Left colon (tissue), 2 donors: ENCODE results near the gene CLDN22. TPM values are rescaled to one million over a fixed set of nuclear protein-coding genes. Genes with fewer than 3 reads are reported as not detected.
"Not testable (repeated sequence)": the region's sequence is repeated elsewhere in the genome, so short reads cannot be mapped to it uniquely, and the experiment has no call there.

ENCODE experiments used
- ATAC-seq: fragments of 200-7000 bp; cut with Tn5 transposase; one replicate; pipeline ENCODE4 v1.9.1; 2020; ENCODE audit warnings: mild to moderate bottlenecking, moderate library complexity
- DNase-seq, 2 donors: peaks; one replicate each; pipeline ENCODE4 v3.0.0-alpha.2; 2020
- intact Hi-C, 2 donors: fragments of 100-400 bp; cut with DNase I in 1 of 2; cut with micrococcal nuclease in 1 of 2; formaldehyde crosslinking; loops; one replicate each; pipeline versions ENCODE4 v1.11.2 to v1.14.0; 2022; cut with DNase I, micrococcal nuclease
- total RNA-seq, 2 donors: library from RNA; stranded (reverse); fragmentation: NEBNext Ultra II Directional; extraction: Animal tissue kit (Norgen Biotek cat#: 25700); gene quantifications; one replicate each; pipeline ENCODE4 v1.2.1, GENCODE V29; 2021
- donor health status: DM: no; HTN: no; CAD: no.
- donor health status: DM: yes; HTN: yes; CAD: no.

The CLDN22 gene
- total RNA-seq, 2 donors from 2014 or later: not detected

- intact Hi-C loops: no loop called here
- DNase-seq: no peak
- ATAC-seq: no peak
Observed at GRCh38 chr4:183327827-183328226, 7.8 kb upstream of the CLDN22 start.

DNA sequence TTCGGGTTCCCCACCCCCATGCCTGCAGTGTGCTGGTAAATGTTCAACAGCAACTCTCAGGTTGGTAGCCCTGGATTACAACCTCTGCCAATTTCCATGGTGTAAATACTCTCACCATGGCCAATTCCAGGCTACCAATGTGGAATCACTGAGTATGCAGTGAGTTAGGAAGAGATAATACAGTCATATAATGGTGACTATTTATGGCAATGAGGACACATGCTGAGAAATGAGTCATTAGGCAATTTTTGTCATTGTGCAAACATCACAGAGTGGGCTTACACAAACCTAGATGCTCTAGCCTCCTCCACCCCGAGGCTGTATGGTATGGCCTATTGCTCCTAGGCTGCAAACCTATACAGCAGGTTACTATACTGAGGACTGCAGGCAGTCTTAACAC lies 6.8 kb upstream of the CLDN22 start:
- no peak for DNase-seq
- intact Hi-C loops: no loop called here
- ATAC-seq: no peak

GRCh38 chr4:183326387-183326786 lies 6.3 kb upstream of the CLDN22 start:
- DNase-seq, intact Hi-C loops, ATAC-seq: not testable (repeated sequence)

DNA sequence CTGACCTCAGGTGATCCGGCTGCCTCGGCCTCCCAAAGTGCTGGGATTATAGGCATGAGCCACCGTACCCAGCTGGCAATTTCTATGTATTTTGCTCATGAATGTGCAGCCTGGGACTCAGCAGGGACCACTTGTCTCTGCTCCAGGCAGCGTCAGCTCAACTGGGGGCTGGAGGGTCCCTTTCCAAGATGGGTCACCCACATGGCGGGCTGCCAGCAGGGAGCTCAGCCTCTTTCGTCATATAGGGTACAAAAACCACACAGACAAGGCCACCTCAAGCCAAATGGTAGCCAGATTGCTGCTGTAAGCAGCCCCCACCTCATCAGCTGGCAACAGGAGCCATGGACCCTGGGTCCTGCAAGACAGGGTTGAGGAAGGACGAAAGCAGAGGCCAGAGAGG lies 4.5 kb upstream of the CLDN22 start:
- intact Hi-C loops: no loop called here
- no peak for ATAC-seq
- no peak for DNase-seq

DNA sequence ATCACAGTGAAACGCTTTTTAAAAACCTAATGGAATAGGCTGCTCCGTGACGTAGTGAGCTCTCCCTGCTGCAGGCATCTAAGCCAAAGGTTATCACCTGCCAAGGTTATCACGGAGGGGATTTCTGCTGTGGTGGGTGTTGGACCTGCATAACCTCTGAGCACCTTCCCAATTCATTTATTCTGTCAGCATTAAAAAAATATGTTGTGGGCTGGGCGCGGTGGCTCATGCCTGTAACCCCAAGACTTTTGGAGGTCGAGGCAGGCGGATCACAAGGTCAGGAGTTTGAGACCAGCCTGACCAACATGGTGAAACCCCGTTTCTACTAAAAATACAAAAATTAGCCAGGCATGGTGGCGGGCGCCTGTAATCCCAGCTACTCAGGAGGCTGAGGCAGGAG lies 4.0 kb upstream of the CLDN22 start:
- DNase-seq, intact Hi-C loops, ATAC-seq: not testable (repeated sequence)

DNA sequence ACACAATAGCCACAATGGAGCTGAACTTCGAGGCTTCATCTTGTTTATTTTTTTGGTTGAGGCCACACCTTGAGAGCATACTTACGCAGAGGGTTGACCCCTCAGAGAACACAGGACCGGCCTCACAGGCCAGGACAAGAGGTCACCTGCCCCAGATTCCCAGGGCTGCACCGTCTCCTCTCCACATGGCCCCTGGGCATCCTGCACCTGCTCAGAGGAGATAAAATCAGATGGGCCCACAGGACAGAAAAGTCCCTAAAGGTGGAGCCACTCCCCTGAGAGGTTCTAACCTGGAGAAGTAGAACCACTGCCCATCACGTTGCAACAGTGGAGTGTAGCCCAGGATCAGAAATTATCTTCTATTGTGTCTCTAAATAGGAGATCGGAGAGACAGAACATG lies 3.2 kb upstream of the CLDN22 start:
- ATAC-seq (no peak), DNase-seq (no peak)
- intact Hi-C loops: no loop called here

DNA sequence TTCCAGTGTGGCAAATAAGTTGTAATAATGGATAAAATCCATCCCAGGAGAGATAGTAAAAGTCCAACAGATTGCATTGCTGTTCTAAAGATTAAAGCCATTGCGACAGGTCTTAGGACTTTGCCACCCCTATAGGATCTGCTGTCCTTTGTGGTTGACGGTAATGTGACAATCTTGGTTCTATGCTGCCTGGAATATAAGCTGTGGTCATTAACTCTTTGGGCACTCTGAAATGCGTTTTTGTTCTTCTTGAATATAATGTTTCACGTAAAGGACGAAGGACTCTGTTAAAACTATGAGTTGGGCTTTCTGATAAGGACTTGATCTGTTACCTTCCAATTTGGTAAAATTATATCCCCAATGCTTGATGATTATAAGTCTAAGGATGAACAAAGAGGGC lies 2.2 kb upstream of the CLDN22 start, which contains the start of gene CLDN24:
TSS of gene CLDN24 (minus strand) at position 101 of the 400 bp plus-strand sequence. CDS start at position 101, 0 bp downstream.
- ATAC-seq: no peak
- intact Hi-C loops: no loop called here
- no peak for DNase-seq

- DNase-seq (no peak), ATAC-seq (no peak)
- intact Hi-C loops: no loop called here
Observed at GRCh38 chr4:183321516-183321915, 1.4 kb upstream of the CLDN22 start.

DNA sequence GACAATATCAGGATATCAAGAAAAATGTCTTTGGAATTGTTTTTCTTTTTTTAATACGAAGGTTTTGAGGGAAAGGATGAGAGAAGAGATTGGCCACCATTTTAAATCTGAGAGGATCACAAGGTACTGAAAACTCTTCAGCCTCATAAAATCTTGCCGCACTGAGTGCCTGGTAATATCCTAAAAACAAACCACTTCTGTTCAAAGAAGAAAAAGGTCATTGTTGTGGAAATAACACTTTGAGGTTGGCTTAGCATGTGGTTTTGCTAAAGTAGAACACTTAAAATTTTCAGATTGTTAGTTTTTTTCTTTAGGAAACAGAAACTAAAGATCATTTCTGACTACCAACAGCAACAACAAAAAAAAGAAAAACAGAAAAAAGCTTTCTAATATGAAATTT lies 1.0 kb upstream of the CLDN22 start:
- no peak for DNase-seq
- intact Hi-C loops: no loop called here
- ATAC-seq: no peak

- ATAC-seq: no peak
- no peak for DNase-seq
- intact Hi-C loops: no loop called here
Observed at GRCh38 chr4:183318656-183319055, 1.4 kb downstream of the CLDN22 start.

- intact Hi-C loops: no loop called here
- DNase-seq (no peak), ATAC-seq (no peak)
Observed at GRCh38 chr4:183314806-183315205, 5.3 kb downstream of the CLDN22 start.

GRCh38 chr4:183314336-183314735 lies 5.7 kb downstream of the CLDN22 start:
- DNase-seq (no peak), ATAC-seq (no peak)
- intact Hi-C loops: no loop called here

GRCh38 chr4:183312841-183313240 lies 7.2 kb downstream of the CLDN22 start:
- ATAC-seq (no peak), DNase-seq (no peak)
- intact Hi-C loops: no loop called here

DNA sequence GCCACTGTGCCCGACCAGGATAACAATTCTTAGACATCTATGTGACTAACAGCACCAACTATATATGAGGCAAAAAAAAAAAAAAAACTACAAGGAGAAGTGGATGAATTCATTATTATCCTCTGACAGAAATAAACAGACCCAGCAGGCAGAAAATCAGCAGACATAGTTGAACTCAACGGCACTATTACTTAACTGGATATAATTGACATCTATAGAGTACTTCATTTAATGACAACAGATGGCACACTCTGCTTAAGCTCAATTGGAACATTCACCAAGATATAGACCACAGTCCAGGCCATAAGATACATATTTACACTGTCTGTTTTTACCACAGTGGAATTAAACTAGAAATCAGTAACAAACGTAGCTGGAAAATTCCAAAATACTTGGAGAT lies 13.3 kb downstream of the CLDN22 start:
- ATAC-seq (no peak), DNase-seq (no peak)

DNA sequence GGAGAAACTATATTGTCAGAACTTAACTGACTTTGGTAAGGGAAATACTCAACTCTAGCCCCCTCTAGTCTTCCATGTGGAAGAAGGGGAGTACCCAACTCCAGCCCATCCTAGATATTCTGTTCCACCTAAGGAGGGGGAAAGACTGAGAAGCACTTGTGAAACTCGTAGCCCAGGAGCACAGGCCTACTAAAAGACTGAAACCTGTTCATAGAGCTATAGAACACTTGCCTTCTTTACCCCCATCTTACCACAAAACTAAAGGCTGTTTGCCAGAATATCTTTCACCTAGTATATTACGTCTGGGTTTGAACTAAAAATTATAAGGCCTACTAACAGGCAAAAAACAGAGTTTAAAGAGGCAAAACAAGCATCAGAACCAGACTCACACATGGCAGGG lies 15.5 kb downstream of the CLDN22 start:
- DNase-seq (no peak), ATAC-seq (no peak)
- intact Hi-C loops: no loop called here

More for the DNA sequence above, 13.3 kb downstream of the CLDN22 start:
- intact Hi-C loops: no loop called here

- DNase-seq: no peak
Observed at GRCh38 chr4:183304067-183304466, 16.0 kb downstream of the CLDN22 start.

GRCh38 chr4:183303301-183303700 lies 16.8 kb downstream of the CLDN22 start:
- ATAC-seq (no peak), DNase-seq (no peak)
- intact Hi-C loops: no loop called here

More at GRCh38 chr4:183304067-183304466, 16.0 kb downstream of the CLDN22 start:
- intact Hi-C loops: no loop called here
- ATAC-seq: no peak

DNA sequence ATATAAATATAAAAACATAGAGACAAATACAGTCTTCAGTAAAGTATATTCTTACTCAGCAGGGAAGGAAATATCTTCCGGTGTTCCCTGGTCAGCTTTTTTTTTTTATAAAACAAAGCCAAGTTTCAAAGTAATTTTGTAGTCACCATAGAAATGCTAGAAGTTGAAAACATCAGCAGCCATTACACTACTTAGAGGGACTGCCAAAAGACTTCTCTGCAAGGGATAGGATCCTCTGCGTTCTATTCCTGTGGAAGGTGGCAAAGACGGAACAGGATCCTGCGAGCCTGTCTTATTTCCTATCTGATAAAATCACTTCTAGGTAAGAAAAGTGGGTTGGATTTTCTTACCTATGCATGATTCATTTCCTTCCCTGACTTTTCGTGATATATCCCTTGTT lies 19.4 kb downstream of the CLDN22 start:
- intact Hi-C loops: no loop called here
- ATAC-seq: no peak
- no peak for DNase-seq

DNA sequence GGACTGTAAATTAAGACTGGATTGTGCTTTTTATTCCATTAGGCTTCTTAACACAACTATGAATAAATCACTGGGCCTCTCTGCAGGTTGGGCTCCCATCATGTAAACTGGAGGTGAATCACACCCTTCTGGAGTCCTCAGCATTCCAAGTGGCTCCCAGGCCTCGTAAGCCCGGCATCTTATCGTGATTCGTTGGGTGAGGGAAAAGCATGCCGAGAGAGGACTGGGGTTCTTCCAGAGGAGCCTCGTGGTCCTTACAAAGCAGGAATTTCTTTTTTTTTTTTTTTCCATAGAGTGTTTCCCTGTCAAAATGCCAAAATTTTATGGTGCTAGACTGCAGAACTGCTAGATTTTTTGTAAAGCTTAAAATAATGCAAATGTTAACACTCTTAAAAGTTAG lies 20.0 kb downstream of the CLDN22 start:
- intact Hi-C loops: no loop called here
- ATAC-seq (no peak), DNase-seq (no peak)

GRCh38 chr4:183299464-183299863 lies 20.6 kb downstream of the CLDN22 start:
- DNase-seq (no peak), ATAC-seq (no peak)
- intact Hi-C loops: no loop called here

- ATAC-seq (no peak), DNase-seq (no peak)
- intact Hi-C loops: no loop called here
Observed at GRCh38 chr4:183297675-183298074, 22.4 kb downstream of the CLDN22 start.

GRCh38 chr4:183295711-183296110 lies 24.4 kb downstream of the CLDN22 start:
- ATAC-seq (no peak), DNase-seq (no peak)
- intact Hi-C loops: no loop called here
